Measurements from ENCODE around the gene UNC5A. TPM values are rescaled to one million over a fixed set of nuclear protein-coding genes. Genes with fewer than 3 reads are reported as not detected.

The UNC5A gene
- total RNA-seq, 2 experiments from 2014 or later: not detected

DNA sequence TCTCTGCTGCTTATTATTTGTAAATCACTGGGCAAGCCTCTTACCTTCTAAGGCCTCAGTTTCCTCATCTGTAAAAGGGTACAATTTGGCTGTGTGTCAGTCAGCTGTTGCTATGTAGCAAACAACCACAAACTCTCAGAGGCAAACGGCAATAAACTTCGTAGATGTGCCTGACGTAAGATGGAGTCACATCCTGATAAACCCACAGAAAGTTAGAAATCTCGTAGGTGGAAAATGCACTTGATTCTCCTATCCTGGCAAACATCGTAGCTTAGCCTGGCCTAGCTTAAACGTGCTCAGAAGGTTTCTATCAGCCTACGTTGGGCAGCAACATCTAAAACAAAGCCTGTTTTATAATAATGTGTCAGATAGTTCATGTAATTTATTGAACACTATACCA, 35.0 kb upstream of the UNC5A start:
- ChIA-PET CTCF (no interaction called here), POLR2A (no interaction called here)
- ATAC-seq (no peak), DNase-seq (no peak)
- Mint-ChIP-seq H3K4me1 (ENCODE audit: low read depth) (no peaks in the 10 kb centered on the region), H3K36me3 (ENCODE audit: low read depth) (no peaks in the 10 kb centered on the region), H3K27me3 (ENCODE audit: low read depth) (peaks cover 8% of the 10 kb centered on the region), H3K4me3 (no peak overlapping the region), H3K27ac (no peak overlapping the region), H3K9me3 (ENCODE audit: insufficient read depth) (no peaks in the 10 kb centered on the region)

DNA sequence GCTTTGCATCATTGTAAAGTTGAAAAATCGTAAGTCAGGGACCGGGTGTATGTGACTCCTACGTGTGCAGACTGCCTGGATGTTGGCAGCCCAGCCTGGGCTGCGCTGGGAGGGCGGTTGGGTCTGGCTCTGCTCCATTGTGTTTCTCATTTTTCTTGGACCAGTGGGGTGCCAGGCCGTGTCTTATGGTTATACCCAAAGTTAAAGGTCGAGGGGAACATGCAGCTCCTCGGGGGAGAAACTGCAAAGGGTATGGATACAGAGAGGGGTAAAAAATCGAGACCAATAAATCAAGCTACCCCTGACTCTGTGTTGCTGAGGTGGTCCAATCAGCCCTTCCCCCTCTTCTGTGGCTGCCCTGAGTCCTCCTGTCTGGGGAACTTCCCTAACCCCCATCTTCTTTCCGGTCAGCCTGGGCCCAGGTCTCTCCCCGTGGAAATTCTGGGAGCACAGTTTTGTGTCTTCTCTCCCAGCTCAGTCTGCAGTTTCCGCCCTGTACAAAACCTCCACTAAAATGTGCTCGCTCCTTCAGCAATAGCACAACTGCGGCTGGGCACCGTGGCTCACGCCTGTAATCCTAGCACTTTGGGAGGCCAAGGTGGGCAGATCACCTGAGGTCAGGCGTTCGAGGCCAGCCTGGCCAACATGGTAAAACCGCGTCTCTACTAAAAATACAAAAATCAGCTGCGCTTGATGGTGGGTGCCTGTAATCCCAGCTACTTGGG, 34.1 kb upstream of the UNC5A start:
- ChIA-PET CTCF (no interaction called here), POLR2A (no interaction called here)
- Mint-ChIP-seq H3K27me3 (ENCODE audit: low read depth) (peaks cover 8% of the 10 kb centered on the region), H3K27ac (no peak overlapping the region), H3K4me3 (no peak overlapping the region), H3K4me1 (ENCODE audit: low read depth) (no peaks in the 10 kb centered on the region), H3K9me3 (ENCODE audit: insufficient read depth) (no peaks in the 10 kb centered on the region), H3K36me3 (ENCODE audit: low read depth) (no peaks in the 10 kb centered on the region)
- DNase-seq (no peak), ATAC-seq (no peak)

DNA sequence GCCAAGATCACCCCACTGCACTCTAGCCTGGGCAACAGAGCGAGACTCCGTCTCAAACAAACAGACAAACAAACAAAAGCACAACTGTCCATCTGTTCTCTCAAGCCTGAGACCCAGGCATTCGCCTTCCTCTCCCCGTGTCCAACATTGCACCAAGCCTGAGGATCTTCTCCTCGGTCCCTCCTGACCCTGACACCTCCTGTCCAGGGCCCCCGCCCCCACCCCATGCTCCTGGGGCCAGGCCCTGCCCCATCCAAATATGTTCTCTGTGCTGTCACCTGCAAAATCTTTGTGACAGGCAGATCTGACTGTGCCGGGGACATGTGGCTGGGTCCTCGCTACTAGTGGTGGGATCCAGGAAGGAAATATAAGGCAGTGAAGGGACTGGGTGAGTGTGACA, 33.4 kb upstream of the UNC5A start:
- Mint-ChIP-seq H3K4me3 (no peak overlapping the region), H3K27ac (no peak overlapping the region), H3K36me3 (ENCODE audit: low read depth) (no peaks in the 10 kb centered on the region), H3K4me1 (ENCODE audit: low read depth) (no peaks in the 10 kb centered on the region), H3K9me3 (ENCODE audit: insufficient read depth) (no peaks in the 10 kb centered on the region), H3K27me3 (ENCODE audit: low read depth) (peaks cover 8% of the 10 kb centered on the region)
- ChIA-PET CTCF (no interaction called here), POLR2A (no interaction called here)
- ATAC-seq: no peak
- DNase-seq: no peak

DNA sequence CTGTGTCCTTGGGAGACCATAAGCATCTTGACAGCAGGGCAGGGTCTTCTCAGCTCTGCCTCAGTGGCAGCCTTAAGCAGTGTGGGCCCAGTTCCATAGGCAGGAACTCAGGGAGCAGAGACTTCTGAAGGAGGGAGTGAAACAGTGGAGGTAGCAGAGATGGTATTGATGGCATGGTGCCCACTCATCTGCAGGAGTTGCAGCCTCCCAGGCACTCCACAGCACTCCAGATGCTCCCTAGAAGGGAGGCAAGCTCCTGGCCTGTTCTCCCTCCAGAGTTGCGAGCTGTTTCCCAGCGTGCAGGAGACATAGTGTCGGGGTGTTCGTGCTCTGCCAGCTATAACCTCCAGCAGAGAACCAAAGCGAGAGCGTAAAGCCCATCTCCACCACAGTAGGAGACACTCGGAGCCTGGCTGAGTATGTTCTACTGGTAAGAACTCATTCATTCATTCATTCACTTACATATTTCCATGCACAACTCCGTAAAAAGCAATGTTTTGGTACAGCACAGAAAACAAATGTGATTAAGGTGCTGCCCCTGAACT, 31.4 kb upstream of the UNC5A start:
- no peak overlapping the region for H3K27ac Mint-ChIP-seq

DNA sequence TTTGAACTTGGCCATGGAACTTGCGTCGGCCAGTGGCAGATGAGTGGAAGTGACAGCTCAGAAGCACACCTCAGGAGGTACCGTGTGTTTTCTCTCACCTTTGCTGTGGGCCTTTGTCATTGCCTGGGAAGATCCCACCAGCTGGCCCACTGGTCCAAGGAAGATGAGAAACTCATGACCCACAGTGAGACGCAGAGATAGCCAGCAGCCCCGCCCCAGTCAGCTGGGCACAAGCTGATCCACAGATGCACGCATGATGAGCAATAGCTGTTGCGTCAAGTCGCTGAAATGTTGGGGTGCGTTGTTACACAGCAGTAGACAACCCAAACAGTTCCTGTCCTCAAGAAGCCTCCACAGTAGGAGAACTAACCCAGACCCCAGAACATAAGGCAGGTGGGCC, 30.8 kb upstream of the UNC5A start:
- no peak for DNase-seq
- CTCF ChIA-PET: no interaction called here
- no peaks in the 10 kb centered on the region for H3K36me3 Mint-ChIP-seq (ENCODE audit: low read depth)

More for the DNA sequence above, 31.4 kb upstream of the UNC5A start:
- ATAC-seq (no peak), DNase-seq (no peak)
- ChIA-PET POLR2A (no interaction called here), CTCF (no interaction called here)
- no peaks in the 10 kb centered on the region for H3K9me3 Mint-ChIP-seq (ENCODE audit: insufficient read depth)
- H3K27me3 Mint-ChIP-seq (ENCODE audit: low read depth): peaks cover 8% of the 10 kb centered on the region
- peaks cover 2% of the 10 kb centered on the region for H3K4me1 Mint-ChIP-seq (ENCODE audit: low read depth)
- no peak overlapping the region for H3K4me3 Mint-ChIP-seq
- no peaks in the 10 kb centered on the region for H3K36me3 Mint-ChIP-seq (ENCODE audit: low read depth)

DNA sequence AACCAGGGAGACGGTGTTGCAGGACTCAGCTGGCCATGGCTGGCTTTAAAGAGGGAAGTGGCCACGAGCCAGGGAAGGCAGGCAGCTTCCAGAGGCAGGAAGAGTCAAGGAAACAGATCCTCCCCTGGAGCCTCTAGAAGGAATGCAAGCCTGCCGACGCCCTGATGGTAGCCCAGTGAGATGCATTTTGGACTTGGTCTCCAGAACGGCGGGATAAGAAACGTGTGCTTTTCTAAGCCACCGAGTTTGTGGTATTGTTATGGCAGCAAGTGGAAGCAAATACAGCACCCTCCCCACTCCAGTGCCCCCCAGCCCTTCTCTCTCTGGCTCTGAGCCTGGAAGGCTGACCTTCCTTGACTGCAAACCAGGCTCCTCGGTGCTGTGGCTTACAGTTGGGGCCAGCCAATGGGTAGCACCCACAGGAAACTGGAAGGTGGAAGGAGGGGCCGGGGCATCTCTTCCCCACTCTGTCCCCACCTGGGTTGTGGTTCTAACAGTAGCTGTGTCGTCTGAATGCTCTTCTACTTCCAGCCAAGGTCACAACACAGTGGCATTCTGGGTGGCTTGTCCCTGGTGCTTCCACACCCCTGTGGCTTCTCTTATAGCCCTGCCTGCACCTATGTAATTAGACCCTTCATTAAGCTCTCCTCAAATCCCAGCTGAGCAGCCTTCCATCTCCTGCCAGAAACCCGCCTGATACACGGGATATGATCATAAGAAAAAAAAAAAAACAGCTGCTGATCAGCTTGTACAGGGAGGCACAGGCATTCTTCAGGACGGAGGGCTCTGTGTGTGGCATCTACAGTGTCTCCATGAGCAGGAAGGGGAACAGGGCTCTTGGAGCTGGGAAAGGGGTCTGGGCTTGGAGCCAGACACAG, 29.9 kb upstream of the UNC5A start:
- POLR2A ChIA-PET: no interaction called here
- DNase-seq (no peak), ATAC-seq (no peak)
- Mint-ChIP-seq H3K36me3 (ENCODE audit: low read depth) (no peaks in the 10 kb centered on the region), H3K27ac (no peak overlapping the region), H3K4me3 (no peak overlapping the region), H3K4me1 (ENCODE audit: low read depth) (peaks cover 2% of the 10 kb centered on the region), H3K9me3 (ENCODE audit: insufficient read depth) (no peaks in the 10 kb centered on the region), H3K27me3 (ENCODE audit: low read depth) (peaks cover 4% of the 10 kb centered on the region)
- CTCF ChIA-PET: no interaction called here

More for the DNA sequence above, 30.8 kb upstream of the UNC5A start:
- Mint-ChIP-seq H3K27me3 (ENCODE audit: low read depth) (peaks cover 8% of the 10 kb centered on the region), H3K9me3 (ENCODE audit: insufficient read depth) (no peaks in the 10 kb centered on the region), H3K4me3 (no peak overlapping the region), H3K4me1 (ENCODE audit: low read depth) (peaks cover 2% of the 10 kb centered on the region), H3K27ac (no peak overlapping the region)
- no peak for ATAC-seq
- POLR2A ChIA-PET: no interaction called here

DNA sequence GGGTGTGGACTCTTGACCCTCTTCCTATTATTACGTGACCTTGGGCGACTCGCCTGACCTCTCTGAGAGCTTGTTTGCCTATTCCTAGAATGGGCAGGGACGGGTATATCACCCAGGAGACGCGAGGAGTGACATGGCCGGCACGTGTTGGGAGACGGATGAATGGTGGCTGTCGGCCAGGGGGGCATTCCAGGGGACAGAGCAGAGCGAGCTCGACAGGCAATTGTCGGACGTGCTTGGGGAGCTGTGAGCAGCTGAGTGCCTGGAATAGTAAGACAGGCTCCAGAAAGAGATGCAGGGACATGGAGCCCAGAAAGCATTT, 29.3 kb upstream of the UNC5A start:
- CTCF ChIA-PET: no interaction called here

DNA sequence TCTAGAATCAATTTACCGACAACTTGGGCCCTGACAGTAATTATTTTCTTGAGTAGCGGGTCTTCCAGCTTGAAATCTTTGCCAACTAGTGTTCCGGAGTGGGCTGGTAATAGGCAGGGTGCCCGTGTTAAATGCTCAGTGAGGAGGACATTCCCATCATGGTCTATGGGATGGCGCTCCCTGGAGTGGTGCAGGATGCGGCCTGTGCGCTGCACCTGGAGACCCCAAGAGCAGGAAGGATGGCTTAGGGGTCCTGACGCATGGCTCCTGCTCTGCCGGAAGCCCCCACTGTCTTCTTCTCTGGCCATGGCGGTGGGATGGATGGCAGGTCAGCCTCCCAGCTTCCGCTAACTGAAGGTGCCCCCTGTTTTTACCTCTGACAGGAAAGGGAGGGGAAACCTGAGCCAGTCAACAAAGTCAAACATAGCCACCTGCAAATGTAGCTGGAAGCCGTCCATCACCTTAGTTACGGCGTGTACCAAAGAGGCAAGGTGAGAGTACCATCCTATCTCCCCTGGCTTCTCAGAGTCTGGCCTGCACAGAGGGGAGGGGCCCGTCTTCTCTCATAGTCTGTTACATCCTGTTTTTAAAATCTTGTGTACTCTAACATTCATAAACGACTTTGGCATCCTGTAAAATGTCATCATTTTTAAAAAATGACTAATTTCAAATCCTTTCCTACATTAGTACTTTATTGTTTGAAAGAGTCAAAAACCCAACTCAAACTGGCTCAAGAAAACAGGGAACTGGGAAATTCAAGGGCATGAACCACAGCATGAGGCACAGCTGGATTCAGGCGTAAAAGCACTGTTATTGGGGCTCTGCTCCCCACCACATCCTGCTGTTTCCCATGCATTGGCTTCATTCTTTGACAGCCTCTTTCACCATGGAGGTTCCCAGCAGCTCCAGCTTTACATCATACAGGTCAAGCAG, 28.5 kb upstream of the UNC5A start:
- POLR2A ChIA-PET: no interaction called here
- no peak overlapping the region for H3K4me3 Mint-ChIP-seq
- peaks cover 4% of the 10 kb centered on the region for H3K27me3 Mint-ChIP-seq (ENCODE audit: low read depth)
- DNase-seq (no peak), ATAC-seq (no peak)
- no peak overlapping the region for H3K27ac Mint-ChIP-seq
- no peaks in the 10 kb centered on the region for H3K9me3 Mint-ChIP-seq (ENCODE audit: insufficient read depth)
- H3K36me3 Mint-ChIP-seq (ENCODE audit: low read depth): no peaks in the 10 kb centered on the region
- peaks cover 2% of the 10 kb centered on the region for H3K4me1 Mint-ChIP-seq (ENCODE audit: low read depth)
- CTCF ChIA-PET: no interaction called here

More for the DNA sequence above, 29.3 kb upstream of the UNC5A start:
- no peaks in the 10 kb centered on the region for H3K36me3 Mint-ChIP-seq (ENCODE audit: low read depth)
- ATAC-seq: no peak
- H3K9me3 Mint-ChIP-seq (ENCODE audit: insufficient read depth): no peaks in the 10 kb centered on the region
- no peak for DNase-seq
- peaks cover 4% of the 10 kb centered on the region for H3K27me3 Mint-ChIP-seq (ENCODE audit: low read depth)
- peaks cover 2% of the 10 kb centered on the region for H3K4me1 Mint-ChIP-seq (ENCODE audit: low read depth)
- H3K27ac Mint-ChIP-seq: no peak overlapping the region
- POLR2A ChIA-PET: no interaction called here
- no peak overlapping the region for H3K4me3 Mint-ChIP-seq

DNA sequence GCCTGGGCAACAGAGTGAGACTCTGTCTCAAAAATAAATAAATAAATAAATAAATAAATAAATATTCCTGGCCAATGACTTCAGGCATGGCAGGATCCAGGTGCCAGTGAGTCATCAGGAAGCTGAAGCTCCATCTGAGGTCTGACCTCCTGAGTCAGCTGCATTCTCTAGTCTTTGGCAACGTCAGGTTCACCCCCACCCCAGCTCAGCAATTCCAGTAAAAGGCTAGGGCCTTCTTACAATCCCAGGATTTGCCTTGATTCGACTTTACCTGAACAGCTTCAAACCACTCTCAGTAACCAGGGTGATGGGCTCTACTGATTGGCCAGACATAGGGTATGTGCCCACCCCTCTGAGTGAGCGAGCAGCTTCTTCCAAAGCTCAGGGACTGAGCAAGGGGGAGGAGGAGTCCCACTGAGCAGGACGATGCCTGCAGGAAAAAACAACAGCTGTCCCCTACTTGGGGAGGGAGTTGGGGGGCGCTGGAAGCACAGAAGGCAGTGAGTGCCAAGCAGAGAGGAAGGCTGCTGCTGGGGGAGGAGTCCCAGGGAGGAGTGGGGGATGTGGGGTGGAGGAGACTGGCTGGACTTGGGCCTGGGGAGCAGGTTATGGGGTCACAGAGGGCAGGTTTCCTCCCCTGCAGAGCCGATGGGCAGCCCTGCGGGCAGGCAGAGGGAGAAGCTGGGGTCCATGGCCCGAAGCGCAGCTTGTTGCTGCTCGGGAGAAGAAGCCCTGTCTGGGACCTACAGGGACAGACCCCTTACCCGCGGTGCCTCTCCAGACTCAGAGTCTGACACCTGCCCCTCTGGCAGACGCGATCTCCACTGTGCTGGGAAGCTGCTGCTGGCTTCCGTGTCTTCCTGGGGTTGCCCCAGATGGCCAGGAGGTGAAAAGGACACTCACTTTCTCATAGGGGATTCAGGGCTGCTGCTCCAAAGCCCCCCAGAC, 25.9 kb upstream of the UNC5A start:
- DNase-seq (no peak), ATAC-seq (no peak)
- no peak overlapping the region for H3K4me3 Mint-ChIP-seq
- H3K9me3 Mint-ChIP-seq (ENCODE audit: insufficient read depth): no peaks in the 10 kb centered on the region
- ChIA-PET POLR2A (no interaction called here), CTCF (no interaction called here)
- no peak overlapping the region for H3K27ac Mint-ChIP-seq
- H3K27me3 Mint-ChIP-seq (ENCODE audit: low read depth): peaks cover 11% of the 10 kb centered on the region
- peaks cover 2% of the 10 kb centered on the region for H3K4me1 Mint-ChIP-seq (ENCODE audit: low read depth)
- no peaks in the 10 kb centered on the region for H3K36me3 Mint-ChIP-seq (ENCODE audit: low read depth)

DNA sequence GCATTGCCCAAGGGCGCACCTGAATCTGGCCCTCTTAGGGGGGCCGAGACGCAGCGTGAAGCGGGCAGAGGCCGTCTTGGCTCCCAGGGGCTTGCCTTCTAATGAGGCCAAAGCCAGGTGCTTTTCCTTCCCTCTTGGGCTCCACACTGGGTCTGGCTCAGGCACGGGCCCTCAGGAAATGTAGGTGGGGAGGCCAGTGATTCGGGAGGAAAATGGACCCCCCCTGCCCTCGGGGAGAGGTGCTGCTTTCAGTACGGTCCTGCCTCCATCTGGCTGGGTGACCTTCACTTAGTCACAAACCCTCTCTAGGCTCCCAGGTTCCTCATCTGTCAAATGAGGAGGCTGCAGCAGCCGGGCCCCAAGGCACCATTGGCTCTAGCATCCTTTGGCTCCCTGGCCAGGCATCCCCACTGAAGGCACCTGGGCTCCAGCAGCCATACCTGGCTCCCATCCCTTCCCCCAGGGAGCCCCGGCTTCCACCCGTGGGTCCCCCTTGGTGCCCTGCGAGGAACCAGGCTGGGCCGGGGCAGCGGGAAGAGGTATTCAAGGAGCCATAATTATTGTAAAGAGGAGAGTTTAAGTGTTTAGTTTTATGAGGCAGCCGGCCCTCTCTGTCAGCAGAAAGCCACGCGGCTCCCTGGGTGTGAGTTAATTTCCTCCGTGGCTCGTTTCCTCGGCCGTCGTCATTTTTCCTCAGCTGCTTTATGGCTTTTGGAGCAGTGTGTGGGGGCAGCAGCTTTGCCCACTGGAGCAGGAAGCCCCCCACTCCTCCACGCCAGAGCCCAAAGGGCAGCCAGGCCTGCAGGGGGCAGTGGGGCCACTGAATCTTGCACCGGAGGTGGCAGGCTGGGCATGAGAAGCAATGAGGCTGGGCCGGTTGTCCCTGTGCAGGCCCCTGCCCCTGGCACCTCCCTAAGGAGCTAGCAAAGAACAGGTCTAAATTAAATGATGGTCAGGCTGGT, 24.9 kb upstream of the UNC5A start:
- Mint-ChIP-seq H3K9me3 (ENCODE audit: insufficient read depth) (no peaks in the 10 kb centered on the region), H3K36me3 (ENCODE audit: low read depth) (no peaks in the 10 kb centered on the region), H3K27me3 (ENCODE audit: low read depth) (peaks cover 14% of the 10 kb centered on the region), H3K27ac (no peak overlapping the region), H3K4me1 (ENCODE audit: low read depth) (peaks cover 2% of the 10 kb centered on the region), H3K4me3 (no peak overlapping the region)
- ChIA-PET CTCF (no interaction called here), POLR2A (no interaction called here)
- DNase-seq (no peak), ATAC-seq (no peak)
